OCI-LY3 (cell line): ENCODE measurements around the gene CADPS2.

ENCODE experiments used
- EZH2phosphoT487 ChIP-seq: fragments of 200-600 bp; shearing (Covaris generic); IDR thresholded peaks from 2 replicates; pipeline ENCODE4 v1.6.1; 2018; ENCODE audit warnings: antibody characterized with exemption, mixed run types, low read depth
- TF ChIP-seq, protein P1 (sequence below): fragments of 200-600, 300-600 bp; sonication (generic); IDR thresholded peaks from 2 replicates; pipeline ENCODE4 v1.5.1; 2014; ENCODE audit warnings: antibody characterized with exemption, low read length, low read depth

- TF ChIP-seq, protein P1, sequence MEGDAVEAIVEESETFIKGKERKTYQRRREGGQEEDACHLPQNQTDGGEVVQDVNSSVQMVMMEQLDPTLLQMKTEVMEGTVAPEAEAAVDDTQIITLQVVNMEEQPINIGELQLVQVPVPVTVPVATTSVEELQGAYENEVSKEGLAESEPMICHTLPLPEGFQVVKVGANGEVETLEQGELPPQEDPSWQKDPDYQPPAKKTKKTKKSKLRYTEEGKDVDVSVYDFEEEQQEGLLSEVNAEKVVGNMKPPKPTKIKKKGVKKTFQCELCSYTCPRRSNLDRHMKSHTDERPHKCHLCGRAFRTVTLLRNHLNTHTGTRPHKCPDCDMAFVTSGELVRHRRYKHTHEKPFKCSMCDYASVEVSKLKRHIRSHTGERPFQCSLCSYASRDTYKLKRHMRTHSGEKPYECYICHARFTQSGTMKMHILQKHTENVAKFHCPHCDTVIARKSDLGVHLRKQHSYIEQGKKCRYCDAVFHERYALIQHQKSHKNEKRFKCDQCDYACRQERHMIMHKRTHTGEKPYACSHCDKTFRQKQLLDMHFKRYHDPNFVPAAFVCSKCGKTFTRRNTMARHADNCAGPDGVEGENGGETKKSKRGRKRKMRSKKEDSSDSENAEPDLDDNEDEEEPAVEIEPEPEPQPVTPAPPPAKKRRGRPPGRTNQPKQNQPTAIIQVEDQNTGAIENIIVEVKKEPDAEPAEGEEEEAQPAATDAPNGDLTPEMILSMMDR: no peak
- no peak for TF ChIP-seq EZH2phosphoT487
Measured at GRCh38 chr7:122682815-122683550, 203.3 kb downstream of the CADPS2 start.
